AG04449 (cell line): ENCODE results near the gene PUS3.
A peak's percentile ranks its signal among the peaks of the same experiment; 100 is the strongest.

Experiments used
- CTCF ChIA-PET: fragments of 350-600 bp; formaldehyde crosslinking; extraction: SDS; loops from one replicate; lab custom pipeline; 2021; ENCODE audit warnings: antibody characterized with exemption; lab: Yijun Ruan, JAX
- POLR2A ChIA-PET: fragments of 400-600, 350-600 bp; formaldehyde crosslinking; extraction: SDS; loops from one replicate; lab custom pipeline; 2020; ENCODE audit warnings: antibody characterized with exemption, inconsistent platforms; lab: Yijun Ruan, JAX
- DNase-seq: peaks from one replicate; pipeline ENCODE4 v3.0.0-alpha.2; 2010; ENCODE audit warnings: low read depth, low spot score
- H3K4me3 ChIP-seq: 2 replicates; pipeline ENCODE4 v1.5.1; 2011; ENCODE audit warnings: low read depth, mild to moderate bottlenecking, control low read depth, low read length
- TF ChIP-seq, protein P1 (sequence below): IDR thresholded peaks from one replicate; pipeline ENCODE4 v1.5.1; 2011; ENCODE audit warnings: mild to moderate bottlenecking, moderate library complexity, low read length, control low read depth, inconsistent platforms; ENCODE audit not compliant: insufficient read depth; ENCODE audit errors: missing control alignments

PUS3 gene

DNA sequence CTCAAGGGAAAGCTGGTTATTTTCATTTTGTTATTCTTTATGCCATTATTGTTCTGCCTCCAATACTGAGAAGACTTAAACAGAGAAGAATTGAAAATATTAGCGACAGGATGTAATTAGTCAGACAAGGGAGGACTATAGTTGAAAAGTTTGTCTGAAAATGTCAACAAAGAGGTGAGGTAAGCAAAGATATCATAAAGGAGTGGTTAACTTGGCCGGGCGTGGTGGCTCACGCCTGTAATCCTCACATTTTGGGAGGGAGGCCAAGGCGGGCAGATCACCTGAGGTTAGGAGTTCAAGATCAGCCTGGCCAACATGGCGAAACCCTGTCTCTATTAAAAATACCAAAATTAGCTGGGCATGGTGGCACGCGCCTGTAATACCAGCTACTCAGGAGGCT is 19.6 kb downstream of the PUS3 start:
- POLR2A ChIA-PET: no interaction called here
- CTCF ChIA-PET: interaction anchor here (0.9 kb wide), 1 partner anchor 8 kb away, joined by 3 read pairs; no protein-coding TSS in a partner anchor

GRCh38 chr11:125881291-125881690 is 21.7 kb downstream of the PUS3 start:
- CTCF ChIA-PET: interaction anchor here (0.6 kb wide), 1 partner anchor 1045 kb away, joined by 3 read pairs; no protein-coding TSS in a partner anchor
- TF ChIP-seq, protein P1, sequence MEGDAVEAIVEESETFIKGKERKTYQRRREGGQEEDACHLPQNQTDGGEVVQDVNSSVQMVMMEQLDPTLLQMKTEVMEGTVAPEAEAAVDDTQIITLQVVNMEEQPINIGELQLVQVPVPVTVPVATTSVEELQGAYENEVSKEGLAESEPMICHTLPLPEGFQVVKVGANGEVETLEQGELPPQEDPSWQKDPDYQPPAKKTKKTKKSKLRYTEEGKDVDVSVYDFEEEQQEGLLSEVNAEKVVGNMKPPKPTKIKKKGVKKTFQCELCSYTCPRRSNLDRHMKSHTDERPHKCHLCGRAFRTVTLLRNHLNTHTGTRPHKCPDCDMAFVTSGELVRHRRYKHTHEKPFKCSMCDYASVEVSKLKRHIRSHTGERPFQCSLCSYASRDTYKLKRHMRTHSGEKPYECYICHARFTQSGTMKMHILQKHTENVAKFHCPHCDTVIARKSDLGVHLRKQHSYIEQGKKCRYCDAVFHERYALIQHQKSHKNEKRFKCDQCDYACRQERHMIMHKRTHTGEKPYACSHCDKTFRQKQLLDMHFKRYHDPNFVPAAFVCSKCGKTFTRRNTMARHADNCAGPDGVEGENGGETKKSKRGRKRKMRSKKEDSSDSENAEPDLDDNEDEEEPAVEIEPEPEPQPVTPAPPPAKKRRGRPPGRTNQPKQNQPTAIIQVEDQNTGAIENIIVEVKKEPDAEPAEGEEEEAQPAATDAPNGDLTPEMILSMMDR: no peak
- H3K4me3 ChIP-seq: no peak overlapping the region
- no peak for DNase-seq
- POLR2A ChIA-PET: no interaction called here

More for the DNA sequence above, 19.6 kb downstream of the PUS3 start:
- DNase-seq: no peak
- TF ChIP-seq, protein P1: no peak
- H3K4me3 ChIP-seq: no peak overlapping the region

- CTCF ChIA-PET: interaction anchor here (0.5 to 1.7 kb wide), 12 partner anchors 9 to 913 kb away, joined by 3 to 9 read pairs (median 3); partner anchors contain the start of gene HYLS1
- H3K4me3 ChIP-seq: no peak overlapping the region
- TF ChIP-seq, protein P1: peak; percentile 81
- DNase-seq: no peak
- POLR2A ChIA-PET: no interaction called here
Measured at GRCh38 chr11:125874556-125875124, 28.4 kb downstream of the PUS3 start.

DNA sequence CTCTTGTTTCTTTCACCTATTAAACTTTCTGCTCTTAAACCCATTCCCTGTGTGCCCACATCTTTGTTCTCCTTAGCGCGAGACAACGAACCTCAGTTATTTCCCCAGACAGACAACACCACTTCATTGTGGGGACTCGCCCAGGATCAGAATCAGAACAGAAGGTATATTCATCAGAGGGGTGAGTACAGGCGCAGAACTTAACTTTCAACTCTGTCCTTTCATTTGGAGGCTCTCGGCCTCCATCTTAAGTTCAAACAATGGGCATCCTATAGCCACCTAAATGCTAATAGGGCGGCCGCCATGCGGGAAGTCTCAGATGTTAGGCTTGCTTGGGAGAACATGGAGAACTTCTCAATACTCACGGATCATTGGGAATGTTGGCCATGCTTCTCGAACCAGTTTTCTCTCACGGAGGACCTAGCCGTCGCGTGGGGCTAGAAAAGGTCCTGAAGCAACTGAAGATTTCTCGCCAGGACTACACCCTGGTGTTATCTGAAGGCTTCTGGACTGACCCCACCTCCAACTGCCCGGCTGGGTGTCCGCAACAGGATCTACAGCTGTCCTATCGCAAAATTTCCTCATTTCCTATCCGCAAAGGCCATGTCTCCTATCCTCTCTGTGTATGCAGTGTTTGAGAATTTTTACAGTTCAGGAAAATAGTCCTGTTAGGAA is 29.0 kb downstream of the PUS3 start:
- TF ChIP-seq, protein P1: no peak
- DNase-seq: no peak
- ChIA-PET CTCF (interaction anchor here (1.1 to 1.3 kb wide), 4 partner anchors 183 to 913 kb away, joined by 3 read pairs; no protein-coding TSS in a partner anchor), POLR2A (no interaction called here)
- H3K4me3 ChIP-seq: no peak overlapping the region

DNA sequence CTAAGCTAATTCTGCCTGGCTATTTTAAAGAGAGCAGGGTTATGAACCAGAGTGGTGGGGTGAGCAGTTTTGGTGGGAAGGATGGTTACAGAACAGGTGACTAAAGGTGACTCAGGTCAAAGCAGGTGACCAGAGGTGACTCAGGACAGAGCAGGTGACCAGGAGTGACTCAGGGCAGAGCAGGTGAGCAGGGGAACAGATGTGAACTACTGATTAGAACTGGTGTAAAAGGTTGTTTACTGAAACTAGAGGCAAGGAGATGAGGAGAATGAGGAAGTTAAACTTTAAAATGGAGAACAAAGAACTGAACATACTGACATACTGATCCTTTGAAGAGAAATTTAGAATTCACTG is 30.9 kb downstream of the PUS3 start:
- no peak overlapping the region for H3K4me3 ChIP-seq
- DNase-seq: no peak
- ChIA-PET CTCF (no interaction called here), POLR2A (no interaction called here)
- TF ChIP-seq, protein P1: no peak

DNA sequence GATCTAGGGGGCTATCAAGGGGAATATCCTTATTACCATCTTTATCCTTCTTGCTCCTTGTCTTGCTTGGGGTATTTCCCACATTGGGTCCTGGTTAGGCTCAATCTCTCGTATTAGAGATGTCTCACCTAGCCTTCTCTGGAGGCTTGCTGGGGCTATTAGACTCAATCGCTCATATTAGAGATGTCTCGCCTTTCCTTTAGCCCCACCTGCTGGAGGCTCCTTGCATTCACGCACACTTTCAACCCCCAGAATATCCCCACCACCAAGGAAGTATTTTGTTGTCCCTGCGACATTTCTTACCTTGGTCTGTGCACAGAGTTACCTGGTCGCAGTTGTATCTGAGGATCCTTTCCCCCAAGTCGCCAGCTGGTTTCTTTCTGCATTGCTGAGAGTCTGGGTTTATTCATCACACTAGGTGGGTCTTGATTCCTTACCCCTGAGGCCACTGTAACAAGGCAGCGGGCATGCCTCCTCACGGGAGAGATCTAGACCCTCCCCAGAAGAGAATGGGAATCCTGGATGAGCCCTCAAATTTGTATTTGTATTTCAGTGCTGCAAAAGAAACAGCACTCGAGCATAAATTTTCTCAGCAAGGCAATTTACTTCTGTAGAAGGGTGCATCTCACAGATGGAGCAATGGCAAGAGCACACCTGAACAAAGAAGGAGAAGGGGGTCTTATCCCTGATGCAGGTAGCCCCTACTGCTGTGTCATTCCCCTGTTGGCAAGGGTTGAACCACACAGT is 31.4 kb downstream of the PUS3 start:
- POLR2A ChIA-PET: no interaction called here
- DNase-seq: no peak
- no peak overlapping the region for H3K4me3 ChIP-seq
- TF ChIP-seq, protein P1: peak; percentile 55
- CTCF ChIA-PET: interaction anchor here (0.7 to 1.5 kb wide), 4 partner anchors 14 to 910 kb away, joined by 3 to 5 read pairs (median 4); no protein-coding TSS in a partner anchor
